GM21529 (cell line): ENCODE results near the gene PXYLP1.

Experiments
- ATAC-seq: cut with Tn5 transposase; IDR thresholded peaks from one replicate; pipeline ENCODE4 v1.9.1; 2021; ENCODE audit not compliant: unreplicated experiment

PXYLP1 gene

GRCh38 chr3:141248064-141248463, 16.4 kb downstream of the PXYLP1 start:
- no peak for ATAC-seq

DNA sequence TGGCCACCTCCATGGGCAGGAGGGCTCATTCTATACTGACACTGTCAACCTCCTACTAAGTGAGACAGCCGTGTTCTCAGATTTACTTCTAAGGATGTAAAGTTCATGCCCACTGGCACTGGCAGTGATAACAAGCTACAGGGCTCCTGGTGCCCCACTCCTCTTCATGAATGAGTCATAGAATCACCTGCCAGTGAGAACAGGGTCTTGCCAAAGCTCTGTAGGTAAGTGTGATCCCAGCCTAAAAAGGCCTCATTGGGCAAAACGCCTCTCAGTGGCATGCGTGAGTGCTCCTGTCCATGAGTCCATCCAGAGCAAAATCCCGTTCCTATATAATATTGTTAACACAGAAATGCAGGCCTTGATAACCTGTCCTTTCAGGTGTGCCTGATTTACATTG, 17.4 kb downstream of the PXYLP1 start:
- ATAC-seq: no peak

- ATAC-seq: no peak
Measured at GRCh38 chr3:141250342-141250741, 18.7 kb downstream of the PXYLP1 start.

- no peak for ATAC-seq
Measured at GRCh38 chr3:141250828-141251227, 19.2 kb downstream of the PXYLP1 start.

GRCh38 chr3:141253326-141253725, 21.7 kb downstream of the PXYLP1 start:
- ATAC-seq: no peak

DNA sequence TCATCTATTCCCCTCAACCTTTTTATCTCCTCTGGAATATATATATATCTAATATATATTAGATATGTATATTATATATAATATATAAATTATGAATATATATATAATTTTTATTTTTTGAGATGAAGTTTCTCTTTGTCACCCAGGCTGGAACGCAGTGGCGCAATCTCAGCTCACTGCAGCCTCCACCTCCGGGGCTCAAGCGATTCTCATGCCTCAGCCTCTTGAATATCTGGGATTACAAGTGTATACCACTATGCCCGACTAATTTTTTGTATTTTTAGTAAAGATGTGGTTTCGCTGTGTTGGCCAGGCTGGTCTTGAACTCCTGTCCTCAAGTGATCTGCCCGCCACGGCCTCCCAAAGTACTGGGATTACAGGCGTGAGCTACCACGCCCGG, 22.2 kb downstream of the PXYLP1 start:
- no peak for ATAC-seq

GRCh38 chr3:141255137-141255845, 23.7 kb downstream of the PXYLP1 start:
- no peak for ATAC-seq

- ATAC-seq: no peak
Measured at GRCh38 chr3:141255846-141256261, 24.2 kb downstream of the PXYLP1 start.

- ATAC-seq: no peak
Measured at GRCh38 chr3:141256820-141257219, 25.2 kb downstream of the PXYLP1 start.

- no peak for ATAC-seq
Measured at GRCh38 chr3:141257961-141258360, 26.3 kb downstream of the PXYLP1 start.

DNA sequence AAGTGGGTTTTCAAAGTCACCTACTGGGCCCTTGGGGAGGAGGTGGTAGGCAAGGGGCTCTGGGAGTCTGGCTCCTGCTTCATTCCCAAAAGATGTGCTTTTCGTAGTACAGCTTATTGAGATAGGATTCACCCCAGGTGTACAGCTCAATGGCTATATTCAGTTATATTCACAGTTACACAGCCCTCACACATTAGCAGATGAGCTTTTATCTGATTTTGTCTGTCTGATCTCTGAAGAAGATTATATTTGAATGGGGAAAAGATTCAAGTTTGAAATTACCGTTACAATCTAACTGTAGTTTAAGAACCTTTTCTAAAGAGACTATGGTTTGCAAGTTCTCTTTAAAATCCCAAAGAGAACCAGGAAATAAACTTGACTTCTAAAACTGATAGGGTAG, 27.3 kb downstream of the PXYLP1 start:
- ATAC-seq: no peak

DNA sequence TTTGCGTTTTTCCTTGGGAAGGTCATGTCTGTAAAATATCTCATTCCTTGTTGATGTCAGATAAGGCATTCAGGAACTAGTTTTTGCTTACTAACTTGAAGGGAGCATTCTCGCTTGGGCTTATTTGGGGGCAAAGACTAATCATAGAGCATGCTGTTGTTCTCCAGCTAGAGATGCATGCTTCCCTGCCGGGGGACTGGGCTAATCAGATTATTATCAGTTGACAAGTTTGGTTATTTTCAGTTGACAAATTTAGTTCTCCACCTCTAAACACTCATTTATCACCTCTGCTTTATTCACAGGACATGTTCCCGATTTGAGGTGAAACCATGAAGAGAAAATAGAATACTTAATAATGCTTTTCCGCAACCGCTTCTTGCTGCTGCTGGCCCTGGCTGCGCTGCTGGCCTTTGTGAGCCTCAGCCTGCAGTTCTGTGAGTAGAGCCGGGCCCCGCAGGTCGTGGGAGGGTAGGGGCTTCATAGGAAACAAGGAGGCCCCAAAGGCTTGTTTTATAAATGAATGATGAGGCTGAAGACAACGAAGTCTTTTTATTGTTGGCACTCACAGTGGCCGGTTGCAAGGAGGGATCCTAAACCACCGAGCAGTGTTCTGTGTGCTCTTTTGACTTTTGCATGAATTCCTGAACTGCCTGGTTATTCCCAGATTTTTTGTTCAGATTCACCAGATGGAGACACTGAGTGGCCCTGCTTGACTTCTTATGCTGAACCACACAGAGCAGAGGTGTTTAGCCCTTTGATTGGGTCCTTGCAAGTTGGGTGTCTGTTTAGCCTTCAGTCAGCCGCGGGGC, 28.4 kb downstream of the PXYLP1 start:
- no peak for ATAC-seq

GRCh38 chr3:141260630-141260927, 29.0 kb downstream of the PXYLP1 start:
- ATAC-seq: no peak

DNA sequence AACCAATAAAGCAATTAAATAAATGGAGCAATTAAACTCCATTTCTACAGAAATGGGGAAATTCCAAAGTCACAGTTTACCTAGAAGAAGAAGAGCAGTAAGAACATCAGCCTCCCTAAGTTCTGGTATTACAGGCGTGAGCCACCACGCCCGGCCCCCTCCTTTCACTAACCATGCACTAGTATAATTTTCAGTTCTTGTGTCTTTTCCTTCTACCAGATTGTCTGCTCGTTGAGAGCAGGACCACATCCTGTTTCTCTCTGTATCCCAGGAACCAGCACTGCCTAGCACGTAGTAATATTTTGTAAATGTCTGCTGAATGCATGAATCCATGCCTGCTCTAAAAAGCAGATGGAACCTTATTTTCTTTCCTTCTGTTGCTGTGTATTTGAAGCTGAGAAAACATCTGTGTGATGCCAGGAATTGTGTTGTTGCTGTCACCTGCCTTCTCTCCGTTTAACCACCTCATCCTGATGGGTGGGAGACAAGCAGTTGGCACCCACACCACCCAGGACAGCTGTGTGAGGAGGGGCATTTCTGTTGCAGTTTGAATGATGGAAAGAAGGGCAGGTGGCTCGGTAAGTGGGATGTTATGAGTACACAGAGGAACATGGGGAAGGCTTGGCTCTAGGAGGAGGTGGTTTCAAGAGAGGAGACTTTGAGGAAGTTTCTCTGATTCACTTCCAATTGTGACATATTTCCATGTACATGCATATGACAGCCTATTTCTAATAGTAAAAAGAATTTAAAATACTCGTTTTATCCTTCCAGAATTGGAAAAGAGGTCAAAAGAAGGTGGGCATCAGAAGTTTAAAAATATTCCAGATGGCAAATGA, 30.1 kb downstream of the PXYLP1 start:
- ATAC-seq: no peak

DNA sequence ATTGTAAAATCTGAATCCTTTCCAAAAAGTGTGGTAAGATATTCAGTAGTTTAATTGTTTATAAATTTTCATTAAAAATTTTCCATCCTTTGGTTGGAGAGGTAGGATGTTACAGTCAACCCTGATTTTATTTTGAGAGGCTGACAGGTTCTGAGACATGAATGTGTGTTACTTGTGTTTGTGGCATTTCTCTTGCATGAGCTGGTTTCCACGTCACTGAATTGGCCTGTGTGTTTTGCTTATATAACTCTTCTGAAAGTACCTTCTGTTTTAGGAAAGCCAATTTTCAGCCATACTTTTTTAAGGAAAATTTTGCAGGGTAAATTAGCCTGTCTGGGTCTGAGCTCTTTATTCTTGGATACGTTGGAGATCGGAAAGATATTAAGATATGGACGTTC, 30.7 kb downstream of the PXYLP1 start:
- ATAC-seq: no peak

- ATAC-seq: no peak
Measured at GRCh38 chr3:141266186-141266585, 34.6 kb downstream of the PXYLP1 start.

- ATAC-seq: peak; percentile 76
Measured at GRCh38 chr3:141266797-141267555, 35.4 kb downstream of the PXYLP1 start.

DNA sequence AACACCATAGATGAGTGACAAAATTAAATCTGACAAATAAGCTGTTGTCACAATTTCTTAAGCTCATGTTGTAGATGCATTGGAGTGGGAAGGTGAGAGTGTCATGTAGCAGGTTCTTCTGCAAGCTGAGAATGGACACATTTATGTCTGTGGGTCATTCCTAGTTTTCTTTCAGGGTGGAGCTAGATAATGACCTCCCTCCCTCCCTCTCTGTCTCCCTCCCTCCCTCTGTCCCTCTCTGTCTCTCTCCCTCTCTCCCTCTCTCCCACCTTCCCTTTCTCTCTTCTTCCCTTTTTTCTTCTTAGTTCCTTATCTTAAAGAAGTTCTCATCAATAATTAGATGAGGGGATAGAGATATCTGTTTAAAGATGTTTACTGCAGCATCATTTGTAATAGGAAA, 36.0 kb downstream of the PXYLP1 start:
- ATAC-seq: no peak

DNA sequence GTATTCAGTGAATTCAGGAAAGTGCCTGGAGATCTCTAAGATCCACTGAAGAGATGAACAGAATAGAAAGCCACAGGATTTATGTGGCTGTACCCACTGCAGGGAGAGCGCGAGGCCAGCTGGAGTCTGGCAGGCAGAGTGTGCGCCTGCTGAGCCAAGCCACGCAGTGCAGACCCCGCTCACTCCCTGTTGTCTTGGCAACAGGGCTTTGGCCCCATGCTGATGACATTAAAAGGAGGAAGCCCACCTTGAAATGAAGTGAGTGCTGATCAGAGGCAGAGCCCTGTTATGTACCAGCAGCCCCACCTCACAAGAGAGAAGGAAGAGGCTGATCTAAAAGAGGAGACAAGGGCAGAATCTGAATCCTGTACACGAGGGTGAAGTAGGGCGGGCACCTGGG, 36.7 kb downstream of the PXYLP1 start:
- ATAC-seq: no peak

DNA sequence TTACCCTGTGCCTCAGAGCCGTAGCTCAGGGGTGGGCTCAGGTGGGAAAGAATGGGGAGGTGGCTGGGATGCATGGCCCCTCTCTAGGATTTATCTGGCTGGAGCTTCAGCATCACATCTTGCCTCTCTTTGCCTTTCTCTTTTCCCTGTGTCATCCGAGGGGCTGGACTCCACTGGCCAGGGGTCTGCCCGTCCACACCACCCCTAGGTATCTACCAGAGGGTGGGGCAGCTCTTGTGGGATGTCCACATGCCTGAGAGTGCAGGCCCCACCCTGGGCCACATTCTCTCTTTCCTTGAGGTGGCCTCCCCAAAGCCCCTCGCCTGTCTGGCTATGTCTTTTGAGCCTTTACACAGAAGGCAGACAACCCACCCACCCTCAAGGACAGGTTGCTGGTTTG, 37.2 kb downstream of the PXYLP1 start:
- ATAC-seq: no peak

DNA sequence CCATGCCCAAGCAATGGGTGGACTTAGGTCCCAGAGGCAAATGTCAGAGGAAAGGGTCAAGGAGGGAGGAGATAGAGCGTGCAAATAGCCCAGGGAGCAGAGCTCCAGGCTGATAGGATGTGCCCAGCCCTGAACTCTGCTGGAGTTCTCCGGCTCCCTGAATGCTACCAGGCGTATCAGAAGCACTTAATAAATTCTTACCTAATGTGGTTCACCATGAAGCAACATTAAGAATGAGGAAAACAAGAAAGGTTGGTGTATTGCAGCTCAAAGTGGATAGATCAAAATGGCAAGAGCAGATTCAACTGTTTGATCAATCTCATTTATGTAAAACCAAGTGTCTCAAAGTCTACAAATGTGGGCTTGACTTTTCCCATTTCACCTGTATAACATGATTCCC, 38.3 kb downstream of the PXYLP1 start:
- no peak for ATAC-seq
